Measurements from ENCODE around the gene SNX25. TPM values are rescaled to one million over a fixed set of nuclear protein-coding genes. Genes with fewer than 3 reads are reported as not detected.

SNX25 gene
- total and polyA plus RNA-seq, 2 of the 13 experiments (the other 11 are each of a cell fraction or from before 2014, with no cell fraction given), result 23.4 to 23.5 TPM

- H3K36me3 ChIP-seq (replicated peaks in 1 of 2; ENCODE audit: control insufficient read depth in 1 of 2, insufficient read depth in 2 of 2, low read length in 2 of 2), result peaks cover 4 to 47% of the 10 kb centered on the region in 2 experiments
- ChIA-PET CTCF (ENCODE audit: low intra/inter-chr PET ratio, low total read pairs) (no interaction called here), POLR2A (no interaction called here)
- no peaks in the 10 kb centered on the region for H3K79me2 ChIP-seq (ENCODE audit: insufficient read depth, low read length)
- intact Hi-C loops (cut with micrococcal nuclease; ENCODE audit: unreplicated experiment), result no loop called here
- H3K9ac ChIP-seq (ENCODE audit: insufficient read depth, low read depth, low read length), result no peak overlapping the region
- H3K9me3 ChIP-seq (ENCODE audit: low read length), result no peaks in the 10 kb centered on the region
- no peak overlapping the region for H2AFZ ChIP-seq (ENCODE audit: low read length)
- TF ChIP-seq ZKSCAN1 (IDR thresholded peaks at IDR 0.05; ENCODE audit: low read length), result no peak
- no peak for TF ChIP-seq ZNF329 (CRISPR knock-in tag; IDR thresholded peaks at IDR 0.05; ENCODE audit: low read depth)
- no peak for TF ChIP-seq RORA (CRISPR knock-in tag; IDR thresholded peaks at IDR 0.05)
- TF ChIP-seq CSRNP2 (CRISPR knock-in tag; conservative IDR thresholded peaks at IDR 0.05; ENCODE audit: low read depth), result no peak
- no peak for TF ChIP-seq ZNF609 (CRISPR knock-in tag; IDR thresholded peaks at IDR 0.05; ENCODE audit: borderline replicate concordance)
- TF ChIP-seq GRHL1 (CRISPR knock-in tag; conservative IDR thresholded peaks at IDR 0.05), result no peak
- no peak for TF ChIP-seq ZNF619 (CRISPR knock-in tag; IDR thresholded peaks at IDR 0.05)
- TF ChIP-seq RBM22 (optimal IDR thresholded peaks at IDR 0.05; ENCODE audit: low read length), result no peak
- TF ChIP-seq ISL2 (CRISPR knock-in tag; IDR thresholded peaks at IDR 0.05), result no peak
- no peak for TF ChIP-seq SKI (IDR thresholded peaks at IDR 0.05; ENCODE audit: partially characterized antibody)
- TF ChIP-seq REPIN1 (CRISPR knock-in tag; IDR thresholded peaks at IDR 0.05; ENCODE audit: borderline replicate concordance, low read depth), result no peak
- TF ChIP-seq HNRNPUL1 (IDR thresholded peaks at IDR 0.05; ENCODE audit: low read depth, low read length), result no peak
- TF ChIP-seq POGK (CRISPR knock-in tag; conservative IDR thresholded peaks at IDR 0.05), result no peak
- no peak for TF ChIP-seq NAIF1 (CRISPR knock-in tag; IDR thresholded peaks at IDR 0.05; ENCODE audit: borderline replicate concordance)
- 86% methylated on average over 4 of the region's 4 CpGs for WGBS (ENCODE audit: low lambda C conversion rate)
- H4K20me1 ChIP-seq (ENCODE audit: insufficient read depth, low read length), result no peaks in the 10 kb centered on the region
- DNase-seq (ENCODE audit: low spot score) (no peak), ATAC-seq (no peak), FAIRE-seq (no peak)
- BruUV-seq (replicated peaks), result no TSS peak
- in situ Hi-C loops (cut with HindIII; ENCODE audit: extremely low pct_ligation_motif_present, low pct_unique_long_range_greater_than_20kb), result no loop called here
- H3K4me2 ChIP-seq (ENCODE audit: low read depth, low read length), result no peak overlapping the region
- H3K4me1 ChIP-seq (ENCODE audit: insufficient read depth, low read length), result no peaks in the 10 kb centered on the region
- no peak overlapping the region for H3K4me3 ChIP-seq (replicated peaks in 1 of 3; ENCODE audit: insufficient read depth in 1 of 3, low read depth in 2 of 3, low read length in 3 of 3)
- H3K27ac ChIP-seq (ENCODE audit: extremely low read length, insufficient read depth, low read length), result no peak overlapping the region
- H3K27me3 ChIP-seq (ENCODE audit: control insufficient read depth in 1 of 2, insufficient read depth in 2 of 2, low read length in 2 of 2), result no peaks in the 10 kb centered on the region
Measured at GRCh38 chr4:185261946-185262345, 52.5 kb downstream of the SNX25 start.
